Upper lobe of right lung (tissue), 1 donor: ENCODE measurements around the gene PRR4. TPM values are rescaled to one million over a fixed set of nuclear protein-coding genes. Genes with fewer than 3 reads are reported as not detected.

Source experiments
- ATAC-seq: fragments of 200-7000 bp; cut with Tn5 transposase; one replicate; pipeline ENCODE4 v1.9.1; 2020; ENCODE audit warnings: mild to moderate bottlenecking, moderate library complexity
- DNase-seq: peaks from one replicate; pipeline ENCODE4 v3.0.0-alpha.2; 2020
- H3K27ac ChIP-seq: fragments of 200-600 bp; one replicate; pipeline ENCODE4 v1.8.0; 2022
- H3K27me3 ChIP-seq: fragments of 200-600 bp; one replicate; pipeline ENCODE4 v1.8.0; 2022; ENCODE audit warnings: mild to moderate bottlenecking
- H3K36me3 ChIP-seq: fragments of 200-600 bp; one replicate; pipeline ENCODE4 v1.8.0; 2022
- H3K4me1 ChIP-seq: fragments of 200-600 bp; one replicate; pipeline ENCODE4 v1.8.0; 2022
- H3K4me3 ChIP-seq: fragments of 200-600 bp; one replicate; pipeline ENCODE4 v1.8.0; 2022; ENCODE audit warnings: mild to moderate bottlenecking
- H3K9me3 ChIP-seq: fragments of 200-600 bp; one replicate; pipeline ENCODE4 v1.8.0; 2022
- intact Hi-C: fragments of 100-400 bp; cut with DNase I; formaldehyde crosslinking; loops from one replicate; pipeline ENCODE4 v1.11.0; 2022
- total RNA-seq: library from RNA; stranded (reverse); fragmentation: NEBNext Ultra II Directional; extraction: Animal tissue kit (Norgen Biotek cat#: 25700); gene quantifications from one replicate; pipeline ENCODE4 v1.2.1, GENCODE V29; 2021
- TF ChIP-seq, protein P1 (sequence below): fragments of 200-600 bp; IDR thresholded peaks from one replicate; pipeline ENCODE4 v1.8.0; 2022; ENCODE audit warnings: antibody characterized with exemption
- donor health status: DM: no; HTN: yes; CAD: no; lungs with severe emphysema.

PRR4 gene
- total RNA-seq, 1 donor from 2014 or later: 1.7 TPM

- Histone ChIP-seq H3K27ac (no peak overlapping the region), H3K4me3 (no peak overlapping the region), H3K9me3 (no peaks in the 10 kb centered on the region), H3K27me3 (no peaks in the 10 kb centered on the region), H3K4me1 (no peaks in the 10 kb centered on the region), H3K36me3 (no peaks in the 10 kb centered on the region)
- TF ChIP-seq, protein P1, sequence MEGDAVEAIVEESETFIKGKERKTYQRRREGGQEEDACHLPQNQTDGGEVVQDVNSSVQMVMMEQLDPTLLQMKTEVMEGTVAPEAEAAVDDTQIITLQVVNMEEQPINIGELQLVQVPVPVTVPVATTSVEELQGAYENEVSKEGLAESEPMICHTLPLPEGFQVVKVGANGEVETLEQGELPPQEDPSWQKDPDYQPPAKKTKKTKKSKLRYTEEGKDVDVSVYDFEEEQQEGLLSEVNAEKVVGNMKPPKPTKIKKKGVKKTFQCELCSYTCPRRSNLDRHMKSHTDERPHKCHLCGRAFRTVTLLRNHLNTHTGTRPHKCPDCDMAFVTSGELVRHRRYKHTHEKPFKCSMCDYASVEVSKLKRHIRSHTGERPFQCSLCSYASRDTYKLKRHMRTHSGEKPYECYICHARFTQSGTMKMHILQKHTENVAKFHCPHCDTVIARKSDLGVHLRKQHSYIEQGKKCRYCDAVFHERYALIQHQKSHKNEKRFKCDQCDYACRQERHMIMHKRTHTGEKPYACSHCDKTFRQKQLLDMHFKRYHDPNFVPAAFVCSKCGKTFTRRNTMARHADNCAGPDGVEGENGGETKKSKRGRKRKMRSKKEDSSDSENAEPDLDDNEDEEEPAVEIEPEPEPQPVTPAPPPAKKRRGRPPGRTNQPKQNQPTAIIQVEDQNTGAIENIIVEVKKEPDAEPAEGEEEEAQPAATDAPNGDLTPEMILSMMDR: no peak
- ATAC-seq (no peak), DNase-seq (no peak)
- intact Hi-C loops: no loop called here
Measured at GRCh38 chr12:10873378-10873777, 24.1 kb upstream of the PRR4 start.

DNA sequence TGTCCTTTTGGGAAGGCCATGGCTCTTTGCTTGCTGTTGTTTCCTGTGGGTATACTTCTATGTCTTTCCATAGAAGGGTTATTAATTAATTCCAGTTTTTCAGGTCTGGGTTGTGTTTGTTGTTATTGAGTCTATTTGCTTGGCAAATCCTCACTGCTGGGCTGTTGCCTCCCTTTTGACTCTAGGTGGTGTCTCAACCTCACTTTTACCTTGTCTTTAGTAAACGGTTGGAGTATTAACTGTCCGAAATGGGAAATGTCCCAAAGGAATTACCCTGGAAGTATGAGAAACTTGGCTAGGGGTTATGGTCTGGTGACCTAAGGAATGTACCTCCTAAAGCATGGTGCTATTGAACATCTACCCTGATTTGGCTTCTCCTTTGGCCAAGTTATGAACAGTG, 18.1 kb upstream of the PRR4 start:
- no peaks in the 10 kb centered on the region for H3K36me3 ChIP-seq
- TF ChIP-seq, protein P1: no peak
- H3K27me3 ChIP-seq: no peaks in the 10 kb centered on the region
- DNase-seq (no peak), ATAC-seq (no peak)
- no peak overlapping the region for H3K4me3 ChIP-seq
- no peak overlapping the region for H3K27ac ChIP-seq
- H3K4me1 ChIP-seq: no peaks in the 10 kb centered on the region
- intact Hi-C loops: no loop called here
- peaks cover 10% of the 10 kb centered on the region for H3K9me3 ChIP-seq

GRCh38 chr12:10863512-10864218, 14.4 kb upstream of the PRR4 start:
- no peak overlapping the region for H3K4me3 ChIP-seq
- no peaks in the 10 kb centered on the region for H3K36me3 ChIP-seq
- TF ChIP-seq, protein P1: no peak
- H3K27ac ChIP-seq: no peak overlapping the region
- H3K27me3 ChIP-seq: no peaks in the 10 kb centered on the region
- H3K4me1 ChIP-seq: no peaks in the 10 kb centered on the region
- DNase-seq: no peak
- ATAC-seq: no peak
- intact Hi-C loops: no loop called here
- H3K9me3 ChIP-seq: peaks cover 10% of the 10 kb centered on the region

DNA sequence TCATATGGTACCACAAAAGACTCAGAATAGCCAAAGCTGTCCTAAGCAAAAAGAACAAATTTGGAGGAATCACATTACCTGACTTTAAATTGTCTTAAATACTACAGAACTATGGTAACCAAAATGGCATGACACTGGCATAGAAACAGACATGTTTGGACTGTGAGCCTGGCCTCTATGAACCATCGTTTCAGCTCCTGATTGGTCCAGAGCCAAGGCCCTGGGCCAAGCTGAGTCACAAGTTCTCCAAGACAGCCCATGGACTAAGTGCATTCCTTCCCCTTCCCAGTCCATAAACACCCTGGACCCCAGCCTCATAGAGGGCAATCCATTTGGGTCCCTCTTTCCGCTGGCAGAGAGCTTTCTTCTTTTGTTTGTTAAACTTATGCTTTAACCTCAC, 12.1 kb upstream of the PRR4 start:
- H3K9me3 ChIP-seq: peaks cover 10% of the 10 kb centered on the region
- no peaks in the 10 kb centered on the region for H3K27me3 ChIP-seq
- no peak overlapping the region for H3K27ac ChIP-seq
- ATAC-seq (no peak), DNase-seq (no peak)
- TF ChIP-seq, protein P1: no peak
- no peaks in the 10 kb centered on the region for H3K4me1 ChIP-seq
- H3K36me3 ChIP-seq: no peaks in the 10 kb centered on the region
- intact Hi-C loops: no loop called here
- H3K4me3 ChIP-seq: no peak overlapping the region

DNA sequence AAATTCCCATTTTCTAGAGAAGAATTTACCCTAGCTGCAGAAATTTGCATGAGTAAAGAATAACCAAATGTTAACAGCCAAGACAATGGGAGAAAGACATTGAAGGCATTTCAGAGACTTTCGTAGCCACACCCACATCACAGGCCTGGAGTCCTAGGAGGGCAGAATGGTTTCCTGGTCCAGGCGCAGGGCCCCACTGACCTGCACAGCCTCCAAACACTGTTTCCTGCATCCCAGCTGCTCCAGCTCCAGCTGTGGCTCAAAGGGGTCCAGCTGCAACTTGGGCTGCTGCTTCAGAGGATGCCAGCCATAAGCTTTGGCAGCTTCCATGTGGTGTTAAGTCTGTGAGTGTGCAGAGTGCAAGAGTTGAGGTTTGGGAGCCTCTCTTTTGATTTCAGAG, 6.5 kb upstream of the PRR4 start:
- intact Hi-C loops: no loop called here
- DNase-seq (no peak), ATAC-seq (no peak)
- H3K4me3 ChIP-seq: no peak overlapping the region
- H3K27ac ChIP-seq: no peak overlapping the region
- TF ChIP-seq, protein P1: no peak
- no peaks in the 10 kb centered on the region for H3K27me3 ChIP-seq
- H3K9me3 ChIP-seq: no peaks in the 10 kb centered on the region
- no peaks in the 10 kb centered on the region for H3K36me3 ChIP-seq
- H3K4me1 ChIP-seq: no peaks in the 10 kb centered on the region

DNA sequence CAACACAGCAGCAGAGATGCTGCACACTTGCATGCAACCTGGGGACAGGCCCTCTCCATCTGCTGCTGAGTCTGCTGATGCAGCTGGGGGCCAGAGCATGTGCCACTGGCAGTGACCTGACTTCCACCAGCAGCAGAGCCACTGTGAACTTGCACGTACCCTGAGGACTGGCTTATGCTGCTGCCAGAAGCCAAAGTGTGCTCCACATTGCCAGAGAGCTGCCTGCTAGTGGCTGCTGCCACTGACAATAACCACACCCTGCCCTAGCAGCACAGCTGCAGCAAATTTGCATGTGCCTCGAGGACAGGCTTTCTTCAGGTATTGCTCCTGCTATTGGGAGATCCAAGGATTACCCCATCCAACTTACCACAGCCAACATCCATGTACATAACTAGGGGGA, 4.5 kb upstream of the PRR4 start:
- no peak for ATAC-seq
- H3K9me3 ChIP-seq: no peaks in the 10 kb centered on the region
- TF ChIP-seq, protein P1: no peak

More for the DNA sequence above, 4.5 kb upstream of the PRR4 start:
- Histone ChIP-seq H3K36me3 (no peaks in the 10 kb centered on the region), H3K27ac (no peak overlapping the region), H3K27me3 (no peaks in the 10 kb centered on the region), H3K4me3 (no peak overlapping the region), H3K4me1 (no peaks in the 10 kb centered on the region)
- DNase-seq: no peak
- intact Hi-C loops: no loop called here
